K562 (cell line): ENCODE data around the gene SYT3. TPM values are rescaled to one million over a fixed set of nuclear protein-coding genes. Genes with fewer than 3 reads are reported as not detected.

Experiments used
- BACH1 ChIP-seq: fragments of 200-800 bp; sonication (Bioruptor generic); IDR thresholded peaks from 2 replicates; pipeline ENCODE4 v1.6.1; 2016; ENCODE audit warnings: missing genetic modification characterization, missing compliant biosample characterization
- CUX1 ChIP-seq: fragments of 200-800 bp; sonication (Bioruptor generic); IDR thresholded peaks from 2 replicates; pipeline ENCODE4 v1.6.1; 2016; ENCODE audit warnings: missing genetic modification characterization, missing compliant biosample characterization
- DMBX1 ChIP-seq: fragments of 250-450 bp; sonication (Bioruptor Pico); IDR thresholded peaks from 2 replicates; pipeline ENCODE4 v1.8.0; 2022; ENCODE audit warnings: inconsistent platforms, mild to moderate bottlenecking, moderate library complexity, borderline replicate concordance
- NR0B1 ChIP-seq: fragments of 450-650 bp; IDR thresholded peaks from one replicate; pipeline ENCODE4 v1.6.1; 2018; ENCODE audit warnings: mild to moderate bottlenecking, moderate library complexity; ENCODE audit not compliant: partially characterized antibody
- POLR2A ChIP-seq: fragments of 450-650 bp; conservative IDR thresholded peaks from 2 replicates; pipeline ENCODE4 v1.6.1; 2016
- PRMT5 ChIP-seq: sonication (generic); formaldehyde crosslinking; IDR thresholded peaks from 2 replicates; pipeline ENCODE4 v1.5.0; 2020; ENCODE audit warnings: missing genetic modification reagents
- SP1 ChIP-seq: sonication (generic); formaldehyde crosslinking; IDR thresholded peaks from 2 replicates; pipeline ENCODE4 v1.8.1; 2022; ENCODE audit warnings: mild to moderate bottlenecking, missing genetic modification reagents
- ZBTB40 ChIP-seq, 2 experiments: fragments of 450-650 bp in 1 of 2; sonication (generic) in 1 of 2; formaldehyde crosslinking in 1 of 2; IDR thresholded peaks; 2 replicates each; pipeline versions ENCODE4 v1.7.1 to v1.9.0; 2016 to 2022; ENCODE audit warnings: inconsistent platforms in 1 of 2, mild to moderate bottlenecking in 1 of 2, missing genetic modification reagents in 1 of 2
- ZNF282 ChIP-seq: sonication (generic); formaldehyde crosslinking; IDR thresholded peaks from 2 replicates; pipeline ENCODE4 v1.8.1; 2023; ENCODE audit warnings: missing genetic modification reagents
- ZNF785 ChIP-seq: fragments of 250-450 bp; sonication (Bioruptor Pico); IDR thresholded peaks from 2 replicates; pipeline ENCODE4 v1.4.0; 2020; ENCODE audit warnings: mild to moderate bottlenecking
- polyA plus RNA-seq, 8 experiments: library from polyadenylated mRNA; depleted of rRNA in 4 of 8; stranded (reverse) in 5 of 8; unstranded in 3 of 8; fragments of >200 nt; fragmentation: Nextera tagmentation in 2 of 8; fragmentation: Illumina TruSeq in 1 of 8; extraction: Ambion mirVana in 2 of 8; extraction: Trizol in 1 of 8; gene quantifications; 2 replicates each; pipeline versions ENCODE4 v1.2.1 to v1.2.3, GENCODE V29; 2011 to 2014; ENCODE audit warnings: inconsistent platforms in 1 of 8, missing spikeins in 1 of 8
- total RNA-seq, 7 experiments: library from RNA; depleted of rRNA in 6 of 7; stranded (reverse); fragments of >200 nt in 6 of 7; fragmentation: Illumina TruSeq in 2 of 7; extraction: Trizol in 2 of 7; gene quantifications; 2 replicates each; pipeline versions ENCODE4 v1.2.1 to v1.2.3, GENCODE V29; 2011 to 2021; ENCODE audit warnings: low replicate concordance in 1 of 7

Gene SYT3
- total and polyA plus RNA-seq, 9 of the 15 experiments (the other 6 are each of a cell fraction or from before 2014, with no cell fraction given), result 0.36 to 2.0 (median 0.54) TPM; not detected in 2

DNA sequence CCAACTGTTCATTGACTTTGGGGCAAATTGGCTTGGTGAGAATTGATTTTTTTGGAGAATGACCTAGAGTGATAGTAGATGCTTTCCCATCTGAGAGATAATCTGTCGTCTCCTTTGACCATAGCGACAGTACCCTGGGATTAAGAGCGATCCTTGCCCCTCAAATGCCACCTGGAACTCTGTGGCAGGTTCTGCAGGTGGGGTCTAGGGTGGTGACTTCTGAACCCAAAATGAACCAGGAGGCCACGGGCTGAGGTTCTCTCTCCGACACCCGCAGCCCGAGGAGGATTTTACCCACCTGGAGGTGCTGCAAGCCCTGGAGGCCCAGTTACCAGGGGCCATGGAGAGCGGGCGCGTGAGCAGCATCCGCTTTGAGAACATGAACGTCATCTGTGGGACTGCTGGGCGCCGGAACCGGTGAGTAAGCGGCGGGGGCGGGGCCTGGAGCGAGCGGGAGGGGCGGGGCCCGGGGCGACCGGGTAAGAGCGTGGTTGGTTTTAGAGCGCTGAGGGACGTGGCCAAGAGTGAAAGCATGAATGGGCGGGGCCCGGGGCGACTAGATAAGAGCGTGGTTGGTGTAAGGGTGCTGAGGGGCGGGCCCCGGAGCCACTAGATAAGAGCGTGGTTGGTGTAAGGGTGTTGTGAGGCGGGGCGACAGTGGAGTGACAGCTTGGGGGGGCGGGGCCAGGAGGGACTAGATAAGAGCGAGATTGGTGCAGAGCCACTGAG is 18.2 kb upstream of the SYT3 start (continued):
- TF ChIP-seq CUX1 (CRISPR knock-in tag) (no peak), NR0B1 (no peak), DMBX1 (CRISPR knock-in tag) (0 out of 2 replicates have a peak, but pooled peaks have one; percentile 22), POLR2A (peak; percentile 82; the same call in 1 of the 2 replicates), SP1 (CRISPR knock-in tag) (no peak), ZNF282 (CRISPR knock-in tag) (0 out of 2 replicates have a peak, but pooled peaks have one; percentile 29), PRMT5 (CRISPR knock-in tag) (0 out of 2 replicates have a peak, but pooled peaks have one; percentile 75), ZBTB40 (IDR thresholded peaks at IDR 0.05) (peak; percentile 20; the same call in 1 of the 2 replicates), ZBTB40 (CRISPR knock-in tag; IDR thresholded peaks at IDR 0.05) (no peak), ZNF785 (no peak), BACH1 (tag) (0 out of 2 replicates have a peak, but pooled peaks have one; percentile 18)
